Keratinocyte (primary cell): Measurements from ENCODE around the gene HACD1. TPM values are rescaled to one million over a fixed set of nuclear protein-coding genes. Genes with fewer than 3 reads are reported as not detected.

Experiments used
- DNase-seq: peaks from one replicate; pipeline ENCODE4 v3.0.0-alpha.2; 2011; ENCODE audit warnings: low read depth, missing footprints, low spot score
- FAIRE-seq: peaks from 2 replicates; lab custom pipeline; 2011; peaks lifted over from hg19 to GRCh38; lab: Jason Lieb, UNC
- H2AFZ ChIP-seq: 2 replicates; pipeline ENCODE4 v1.6.0; 2012; ENCODE audit warnings: low read length, control low read depth, inconsistent platforms; ENCODE audit not compliant: control insufficient read depth
- H3K27ac ChIP-seq: 2 replicates; pipeline ENCODE4 v1.5.1; 2011; ENCODE audit warnings: low read length; ENCODE audit not compliant: control insufficient read depth, insufficient read depth
- H3K27me3 ChIP-seq: 3 replicates; pipeline ENCODE4 v1.6.0; 2011; ENCODE audit warnings: low read length; ENCODE audit not compliant: control insufficient read depth, insufficient read depth; ENCODE audit errors: extremely low read depth
- H3K36me3 ChIP-seq, 2 experiments: 2 replicates in 1 of 2; 3 replicates in 1 of 2; pipeline ENCODE4 v1.5.1; 2011; ENCODE audit warnings: low read length in 2 of 2, mild to moderate bottlenecking in 1 of 2; ENCODE audit not compliant: control insufficient read depth in 2 of 2, insufficient read depth in 2 of 2; ENCODE audit errors: extremely low read depth in 1 of 2
- H3K4me1 ChIP-seq: 3 replicates; pipeline ENCODE4 v1.5.1; 2011; ENCODE audit warnings: low read length; ENCODE audit not compliant: control insufficient read depth, insufficient read depth; ENCODE audit errors: extremely low read depth
- H3K4me2 ChIP-seq: 3 replicates; pipeline ENCODE4 v1.6.0; 2011; ENCODE audit warnings: low read depth, low read length; ENCODE audit not compliant: control insufficient read depth, insufficient read depth; ENCODE audit errors: extremely low read depth
- H3K4me3 ChIP-seq, 3 experiments: fragments of 200-600 bp in 1 of 3; sonication (generic) in 1 of 3; 2 replicates in 2 of 3; 3 replicates in 1 of 3; pipeline ENCODE4 v1.5.1; 2011 to 2016; ENCODE audit warnings: low read length in 3 of 3, mild to moderate bottlenecking in 3 of 3, control low read depth in 2 of 3, inconsistent platforms in 1 of 3, low read depth in 1 of 3, mixed read lengths in 1 of 3, mixed run types in 1 of 3, moderate library complexity in 1 of 3; ENCODE audit not compliant: control insufficient read depth in 2 of 3, insufficient read depth in 2 of 3; ENCODE audit errors: extremely low read depth in 1 of 3
- H3K79me2 ChIP-seq: 2 replicates; pipeline ENCODE4 v1.6.0; 2012; ENCODE audit warnings: low read length; ENCODE audit not compliant: control insufficient read depth, insufficient read depth
- H3K9ac ChIP-seq: 3 replicates; pipeline ENCODE4 v1.6.0; 2011; ENCODE audit warnings: low read length; ENCODE audit not compliant: control insufficient read depth, insufficient read depth; ENCODE audit errors: extremely low read depth
- H3K9me1 ChIP-seq: 3 replicates; pipeline ENCODE4 v1.6.0; 2011; ENCODE audit warnings: low read length; ENCODE audit not compliant: control insufficient read depth, insufficient read depth; ENCODE audit errors: extremely low read depth
- H3K9me3 ChIP-seq: 2 replicates; pipeline ENCODE4 v1.5.1; 2012; ENCODE audit warnings: low read depth, low read length; ENCODE audit not compliant: control insufficient read depth
- H4K20me1 ChIP-seq: 3 replicates; pipeline ENCODE4 v1.6.0; 2011; ENCODE audit warnings: low read length; ENCODE audit not compliant: control insufficient read depth, insufficient read depth; ENCODE audit errors: extremely low read depth
- CTCF ChIP-seq, 3 experiments: IDR thresholded peaks in 1 of 3; conservative IDR thresholded peaks in 1 of 3; optimal IDR thresholded peaks in 1 of 3; 2 replicates in 2 of 3; 3 replicates in 1 of 3; pipeline versions ENCODE3 to v1.5.1; 2011; ENCODE audit warnings: low read length in 3 of 3, mild to moderate bottlenecking in 3 of 3, moderate library complexity in 2 of 3, control low read depth in 1 of 3, inconsistent platforms in 1 of 3; ENCODE audit not compliant: insufficient read depth in 2 of 3; ENCODE audit errors: extremely low read depth in 1 of 3
- EZH2 ChIP-seq: IDR thresholded peaks from one replicate; pipeline ENCODE4 v1.6.1; 2012; ENCODE audit warnings: inconsistent platforms, mild to moderate bottlenecking, low read length, moderate library complexity
- dilution Hi-C: fragments of 300-500 bp; cut with MboI; formaldehyde crosslinking; loops from one replicate; pipeline ENCODE4 v1.7.0; 2020; ENCODE audit warnings: low sequenced_read_pairs; ENCODE audit not compliant: extremely low pct_ligation_motif_present
- polyA plus RNA-seq, 5 experiments: library from polyadenylated mRNA; depleted of rRNA in 3 of 5; stranded (reverse) in 3 of 5; stranded (forward) in 1 of 5; unstranded in 1 of 5; fragments of >200 nt; gene quantifications; 1 replicate in 1 of 5; 2 replicates in 3 of 5; 3 replicates in 1 of 5; pipeline versions ENCODE4 v1.2.1 to v1.2.3, GENCODE V29; 2011 to 2012; ENCODE audit warnings: missing spikeins in 2 of 5, low read depth in 1 of 5, low replicate concordance in 1 of 5

The HACD1 gene
- polyA plus RNA-seq, 1 donor (not counting 4 experiments of a cell fraction or from before 2014, with no cell fraction given) = 46.3 TPM

- no peak for DNase-seq
- Histone ChIP-seq H4K20me1 (no peaks in the 10 kb centered on the region), H3K79me2 (no peaks in the 10 kb centered on the region), H3K4me1 (peaks cover 6% of the 10 kb centered on the region), H2AFZ (no peak overlapping the region), H3K27me3 (no peaks in the 10 kb centered on the region), H3K9me1 (no peaks in the 10 kb centered on the region), H3K4me3 (no peak overlapping the region), H3K4me2 (no peak overlapping the region), H3K9me3 (no peaks in the 10 kb centered on the region), H3K36me3 (no peaks in the 10 kb centered on the region), H3K9ac (no peak overlapping the region), H3K27ac (no peak overlapping the region)
- FAIRE-seq = no peak
- dilution Hi-C loops = no loop called here
- TF ChIP-seq CTCF (optimal IDR thresholded peaks at IDR 0.05 in 1 of 3, IDR thresholded peaks at IDR 0.05 in 1 of 3, conservative IDR thresholded peaks at IDR 0.05 in 1 of 3; ENCODE audit: extremely low read depth in 1 of 3, insufficient read depth in 2 of 3, low read length in 3 of 3) = no peak
- TF ChIP-seq EZH2 = no peak
Observed at GRCh38 chr10:17585016-17585415, 32.2 kb downstream of the HACD1 start.

GRCh38 chr10:17580885-17581284, 36.3 kb downstream of the HACD1 start:
- H3K79me2 ChIP-seq = no peaks in the 10 kb centered on the region
- TF ChIP-seq CTCF (optimal IDR thresholded peaks at IDR 0.05 in 1 of 3, IDR thresholded peaks at IDR 0.05 in 1 of 3, conservative IDR thresholded peaks at IDR 0.05 in 1 of 3; ENCODE audit: extremely low read depth in 1 of 3, insufficient read depth in 2 of 3, low read length in 3 of 3) (no peak), EZH2 (no peak)
- no peak overlapping the region for H3K27ac ChIP-seq
- H3K9ac ChIP-seq = no peak overlapping the region
- H3K36me3 ChIP-seq = no peaks in the 10 kb centered on the region
- H3K27me3 ChIP-seq = no peaks in the 10 kb centered on the region
- no peaks in the 10 kb centered on the region for H3K9me3 ChIP-seq
- H3K9me1 ChIP-seq = no peaks in the 10 kb centered on the region
- H4K20me1 ChIP-seq = no peaks in the 10 kb centered on the region
- DNase-seq (no peak), FAIRE-seq (no peak)
- no peak overlapping the region for H2AFZ ChIP-seq
- H3K4me1 ChIP-seq = no peaks in the 10 kb centered on the region
- dilution Hi-C loops = no loop called here
- no peak overlapping the region for H3K4me3 ChIP-seq
- H3K4me2 ChIP-seq = no peak overlapping the region
